GM18511 (cell line): ENCODE measurements around the gene GATAD2A.

Experiments used
- ATAC-seq: cut with Tn5 transposase; IDR thresholded peaks from one replicate; pipeline ENCODE4 v1.9.1; 2021; ENCODE audit warnings: mild to moderate bottlenecking, moderate library complexity; ENCODE audit not compliant: unreplicated experiment

The GATAD2A gene

DNA sequence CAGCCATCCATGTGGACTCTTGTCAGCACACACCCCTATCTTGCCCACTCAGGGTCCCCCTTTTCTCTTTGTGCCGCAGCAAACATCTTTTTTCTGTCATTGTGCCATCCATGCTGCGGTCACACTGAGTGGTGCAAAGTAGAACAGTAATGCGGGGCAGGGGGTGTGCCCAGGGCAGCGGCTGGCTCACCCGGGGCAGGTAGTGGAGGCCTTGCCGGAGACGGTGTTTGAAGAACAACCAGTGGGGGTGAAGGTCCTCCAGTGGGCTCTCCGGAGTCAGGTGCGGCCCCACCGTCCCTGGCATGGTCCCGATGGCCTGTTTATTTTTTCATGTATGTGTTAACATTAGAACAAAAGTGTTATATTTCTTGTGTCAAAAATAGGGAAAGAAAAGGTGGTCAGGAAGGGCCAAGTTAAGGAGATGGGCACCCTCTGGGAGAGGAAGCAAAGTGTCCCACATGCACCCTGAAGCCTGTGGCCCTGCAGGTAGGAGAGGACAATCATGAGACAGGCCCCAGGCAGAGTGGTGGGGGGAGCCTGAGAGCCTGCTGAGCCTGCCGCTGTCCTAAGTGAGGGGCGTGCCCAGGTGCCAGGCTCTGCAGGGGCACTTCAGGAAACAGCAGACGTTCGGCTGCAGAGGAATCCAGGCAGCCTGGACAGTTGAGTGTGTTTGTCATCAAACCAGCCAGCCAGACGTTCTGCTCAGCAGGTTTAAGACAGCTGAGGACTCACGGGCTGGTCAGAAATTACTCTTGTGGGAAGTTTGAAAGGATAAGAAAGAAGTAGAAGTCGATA is 97.5 kb downstream of the GATAD2A start:
- ATAC-seq: no peak

DNA sequence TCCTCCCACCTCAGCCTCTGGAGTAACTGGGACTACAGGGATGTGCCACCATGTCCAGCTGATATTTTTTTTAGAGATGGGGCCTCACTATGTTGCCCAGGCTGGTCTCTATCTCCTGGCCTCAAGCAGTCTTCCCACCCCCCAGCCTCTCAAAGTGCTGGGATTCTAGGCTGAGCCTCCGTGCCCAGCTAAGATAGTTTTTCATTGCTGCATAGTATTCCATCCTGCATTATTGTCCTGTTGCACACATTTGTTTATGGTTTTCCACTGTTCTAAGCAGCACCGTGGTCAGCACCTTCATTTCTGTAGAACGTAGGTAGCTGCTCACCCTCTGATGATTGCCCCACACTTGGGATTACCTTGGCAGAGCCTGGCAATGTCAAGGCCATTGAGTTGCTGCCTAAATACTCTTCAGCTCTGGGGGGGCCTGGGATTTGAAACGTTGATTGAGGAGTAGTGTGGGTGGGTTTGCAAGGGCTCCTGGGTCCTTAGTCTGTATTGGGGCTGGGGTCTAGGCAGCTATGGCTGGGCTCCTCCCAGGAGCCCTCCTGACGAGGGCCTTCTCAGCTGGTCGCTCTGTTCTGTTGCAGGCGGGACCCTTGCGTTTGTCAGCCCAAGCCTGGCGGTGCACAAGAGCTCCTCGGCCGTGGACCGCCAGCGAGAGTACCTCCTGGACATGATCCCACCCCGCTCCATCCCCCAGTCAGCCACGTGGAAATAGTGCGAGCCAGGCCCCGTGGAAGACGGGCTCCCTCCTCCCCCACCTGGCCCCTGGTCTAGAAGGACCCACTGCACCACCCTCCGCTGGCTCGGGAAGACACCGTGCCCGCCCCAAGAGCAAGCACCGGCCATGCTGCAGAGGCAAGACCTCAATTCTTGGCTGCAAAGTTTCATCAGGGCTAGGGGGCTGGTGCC is 99.5 kb downstream of the GATAD2A start:
- ATAC-seq: no peak

DNA sequence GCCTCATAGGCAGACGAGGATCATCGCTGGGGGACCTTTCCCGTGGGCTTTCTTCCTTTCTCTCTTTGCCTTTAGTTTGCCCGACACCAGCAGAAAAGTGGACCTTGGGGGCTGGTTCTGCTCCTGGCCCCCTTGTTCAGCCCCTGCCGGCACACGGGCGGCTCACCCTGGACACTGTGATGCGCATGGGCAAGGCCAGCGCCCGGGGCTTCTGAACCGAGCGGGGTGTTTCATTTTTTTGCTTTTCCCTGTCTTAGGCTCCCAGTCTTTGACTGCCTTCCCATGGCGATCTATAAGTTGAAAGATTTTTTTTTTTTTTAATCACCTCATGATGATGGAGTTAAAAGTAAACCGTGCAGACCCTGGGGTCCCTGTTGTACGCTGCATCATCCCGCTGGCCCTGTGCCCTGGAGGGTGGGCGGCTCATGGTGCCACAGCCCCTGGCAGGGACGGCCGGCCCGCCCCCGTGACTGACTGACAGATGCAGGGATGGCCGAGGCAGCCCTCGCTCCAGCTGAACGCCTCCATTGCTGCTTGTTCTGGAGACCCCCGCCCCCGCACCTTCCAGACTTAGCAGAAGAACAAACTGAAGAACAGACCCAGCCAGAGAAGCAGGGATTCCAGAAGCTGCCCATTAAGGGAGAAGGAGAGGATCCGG is 100.3 kb downstream of the GATAD2A start:
- no peak for ATAC-seq

DNA sequence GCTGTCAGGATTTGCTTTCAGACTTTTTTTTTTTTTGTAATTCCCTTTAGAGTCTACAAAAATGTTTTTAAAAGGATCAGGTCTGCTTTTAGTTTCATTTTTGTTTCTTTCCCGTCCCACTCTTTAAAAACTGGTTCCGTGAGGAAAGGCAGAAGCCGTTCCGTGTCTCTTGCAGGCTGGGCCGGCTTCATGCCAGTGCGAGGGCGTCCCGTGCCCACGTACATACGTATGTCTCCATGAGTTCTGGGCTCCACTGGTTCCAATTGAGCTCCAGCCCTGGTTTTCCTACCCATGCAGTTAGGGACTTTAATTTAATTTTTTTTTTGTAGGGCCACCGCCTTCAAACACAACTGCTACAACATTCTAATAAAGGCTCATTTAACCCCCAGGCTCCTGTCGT is 101.1 kb downstream of the GATAD2A start:
- ATAC-seq: no peak

DNA sequence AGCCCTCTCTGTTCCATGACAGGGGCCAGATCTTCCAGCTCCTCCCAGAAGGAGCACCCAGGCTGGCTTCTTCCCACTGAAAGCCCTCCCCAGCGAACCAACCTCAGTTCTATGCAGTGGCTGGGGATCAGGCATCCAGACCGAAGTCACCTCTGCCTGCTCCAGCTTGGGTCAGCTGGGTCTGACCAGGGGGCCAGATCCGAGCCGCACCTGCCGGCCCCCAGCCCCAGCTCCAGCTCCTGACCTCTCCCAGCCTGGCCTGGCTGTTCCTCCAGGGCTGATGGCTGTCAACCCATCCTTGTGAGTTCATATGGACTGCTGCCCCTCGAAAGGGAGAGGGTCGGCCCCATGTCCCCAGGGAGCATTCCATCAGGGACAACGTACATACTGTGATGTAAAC is 101.9 kb downstream of the GATAD2A start:
- no peak for ATAC-seq

DNA sequence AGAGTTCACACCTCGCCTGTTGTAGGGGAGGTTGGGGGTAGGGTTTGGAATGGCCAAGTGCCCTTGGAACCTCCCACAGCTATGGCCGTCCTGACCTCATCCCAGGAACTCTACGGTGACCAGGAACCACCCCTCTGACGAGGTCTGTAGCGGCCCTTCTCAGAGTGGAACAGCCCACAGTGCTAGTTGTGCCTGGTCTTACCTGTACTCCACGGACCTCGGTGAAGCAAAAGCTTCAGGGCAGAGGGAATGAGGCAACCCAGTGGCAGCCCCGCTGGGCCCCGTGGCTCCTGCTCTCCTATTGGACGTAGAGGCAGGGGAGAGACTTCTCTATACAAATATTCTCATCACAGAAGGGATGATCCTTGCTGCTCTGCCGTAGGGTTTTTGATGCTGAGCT is 102.7 kb downstream of the GATAD2A start:
- ATAC-seq: no peak

DNA sequence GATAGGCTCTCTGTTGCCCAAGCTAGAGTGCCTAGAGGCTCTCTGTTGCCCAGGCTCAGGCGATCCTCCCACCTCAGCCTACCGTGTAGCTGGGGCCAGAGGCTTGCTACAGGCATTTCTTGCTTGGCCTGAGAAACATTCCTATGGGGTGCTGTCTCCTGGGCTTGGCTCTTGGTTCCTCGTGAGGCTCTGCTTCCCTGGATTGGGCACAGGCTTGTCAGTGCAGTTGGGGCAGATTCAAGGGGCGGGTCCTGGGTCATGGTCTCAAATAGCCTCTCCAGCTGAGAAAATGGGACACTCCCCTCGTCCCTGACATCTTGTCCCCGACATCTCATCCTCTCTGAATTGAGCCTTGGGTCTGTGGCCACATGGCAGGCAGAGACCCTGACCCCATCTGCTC is 105.0 kb downstream of the GATAD2A start:
- no peak for ATAC-seq

DNA sequence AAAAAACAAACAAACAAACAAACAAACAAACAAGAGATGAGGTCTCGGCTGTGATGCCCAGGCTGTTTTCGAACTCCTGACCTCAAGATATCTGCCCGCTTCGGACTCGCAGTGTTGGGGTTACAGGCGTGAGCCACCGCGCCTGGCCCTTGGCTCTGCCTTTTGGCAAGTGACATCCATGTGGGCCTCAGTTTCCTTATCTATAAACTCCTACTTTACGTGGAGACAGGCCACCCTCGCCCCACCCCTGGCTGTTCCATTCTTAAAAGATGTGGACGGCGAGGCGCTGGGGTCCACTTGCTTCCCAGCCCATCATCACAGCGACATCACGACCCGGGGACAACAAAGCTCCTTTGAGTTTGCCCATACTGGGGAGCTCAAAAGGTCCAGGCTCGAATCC is 108.2 kb downstream of the GATAD2A start:
- no peak for ATAC-seq

DNA sequence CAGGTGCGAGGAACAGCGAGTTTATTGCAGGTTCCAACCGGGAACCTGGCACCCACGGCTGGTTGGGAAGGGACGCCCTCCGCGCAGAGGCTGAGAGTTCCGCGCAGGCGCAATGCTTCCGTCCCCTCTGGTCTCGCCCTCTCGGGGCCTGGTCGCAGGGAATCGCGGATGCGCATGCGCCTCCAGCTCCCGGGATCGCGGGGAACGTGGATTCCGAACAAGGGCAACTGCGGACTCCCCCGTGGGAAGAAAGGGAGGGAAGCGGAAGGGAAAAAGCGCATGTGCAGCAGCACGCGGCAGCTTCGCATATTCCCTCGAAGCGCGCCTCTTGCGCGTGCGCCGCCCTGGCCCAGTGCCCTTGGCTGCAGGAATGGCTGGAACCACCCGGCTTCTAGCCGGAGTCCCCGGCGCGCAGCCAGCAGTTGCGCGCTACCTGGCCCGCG is 108.8 kb downstream of the GATAD2A start:
- no peak for ATAC-seq

DNA sequence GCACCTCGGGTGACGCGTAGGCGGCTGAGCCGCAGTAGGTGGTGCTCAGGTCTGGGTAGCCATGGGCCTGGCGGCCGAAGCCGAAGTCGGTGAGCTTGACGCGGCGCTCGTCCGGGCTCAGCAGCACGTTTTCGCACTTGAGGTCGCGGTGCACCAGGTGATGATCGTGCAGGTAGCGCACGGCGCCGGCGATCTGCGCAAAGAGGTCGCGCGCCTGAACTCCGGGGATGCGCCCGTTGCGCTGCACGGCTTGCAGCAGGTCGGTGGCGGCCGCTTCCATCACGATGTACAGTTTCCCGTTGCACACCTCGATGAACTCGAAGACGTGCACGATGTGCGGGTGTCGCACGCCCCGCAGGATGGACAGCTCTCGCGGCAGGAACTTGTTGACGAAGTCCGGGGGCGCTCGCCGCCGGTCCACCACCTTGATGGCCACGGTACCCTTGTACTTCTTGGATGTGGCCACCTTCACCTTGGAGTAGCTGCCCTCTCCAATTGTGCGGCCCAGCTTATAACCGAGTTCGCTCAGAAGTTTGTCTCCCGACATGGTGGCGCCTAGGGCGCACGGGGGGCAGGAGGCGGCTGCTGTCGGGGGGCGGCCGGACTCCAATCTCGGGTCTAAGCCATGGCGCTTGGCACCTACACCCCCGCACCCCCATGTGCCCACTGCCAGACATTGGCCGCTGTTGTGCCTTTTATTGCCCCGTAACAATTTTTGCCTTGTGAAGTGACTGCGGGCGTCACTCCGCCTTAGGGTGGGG is 109.6 kb downstream of the GATAD2A start, which contains the start of gene TSSK6:
Gene TSSK6, minus strand, starts transcription at position 668 of the 761 bp plus-strand sequence. Its CDS starts 121 bp downstream, at position 547.
- ATAC-seq: no peak

DNA sequence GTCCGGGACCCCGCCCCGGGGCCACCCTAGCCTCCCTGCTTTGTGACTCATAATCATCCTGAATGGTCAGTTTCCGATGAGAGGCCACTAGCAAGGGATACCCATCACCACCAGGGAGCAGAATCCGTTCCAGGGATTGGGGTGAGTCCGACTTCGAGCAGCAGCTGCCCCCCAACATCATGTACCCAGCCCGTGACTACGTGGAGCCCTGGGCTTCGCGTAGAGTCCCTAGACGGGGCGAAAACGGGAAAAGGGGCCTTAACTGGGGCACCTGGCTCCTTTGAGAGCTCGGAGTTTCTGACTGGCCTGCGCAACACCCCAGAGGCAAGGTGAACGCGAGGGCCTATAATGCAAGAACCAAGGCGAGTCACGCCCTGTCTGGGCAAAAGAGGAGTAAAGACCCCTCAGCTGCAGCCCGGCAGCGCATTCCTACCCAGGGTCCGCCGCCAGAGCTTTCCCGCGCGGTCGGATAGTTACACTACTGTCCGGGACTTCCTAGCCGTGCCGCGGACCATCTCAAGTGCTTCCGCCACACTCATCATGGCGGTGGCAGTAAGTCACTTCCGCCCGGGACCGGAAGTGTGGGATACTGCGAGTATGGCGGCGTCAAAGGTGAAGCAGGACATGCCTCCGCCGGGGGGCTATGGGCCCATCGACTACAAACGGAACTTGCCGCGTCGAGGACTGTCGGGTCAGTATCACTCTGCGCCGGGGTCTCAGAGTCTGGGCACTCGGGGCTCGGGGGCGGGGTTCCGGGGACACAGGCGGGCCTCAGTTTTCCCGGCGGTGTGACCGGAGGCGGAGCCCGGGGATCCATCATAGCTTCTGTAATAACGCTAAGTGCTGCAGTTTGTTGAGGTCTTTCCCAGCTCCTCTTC is 110.4 kb downstream of the GATAD2A start, which contains the start of gene NDUFA13:
Gene NDUFA13, plus strand, starts transcription at position 584 of the 878 bp plus-strand sequence. Its CDS starts 14 bp downstream, at position 598.
- ATAC-seq: peak; percentile 95

DNA sequence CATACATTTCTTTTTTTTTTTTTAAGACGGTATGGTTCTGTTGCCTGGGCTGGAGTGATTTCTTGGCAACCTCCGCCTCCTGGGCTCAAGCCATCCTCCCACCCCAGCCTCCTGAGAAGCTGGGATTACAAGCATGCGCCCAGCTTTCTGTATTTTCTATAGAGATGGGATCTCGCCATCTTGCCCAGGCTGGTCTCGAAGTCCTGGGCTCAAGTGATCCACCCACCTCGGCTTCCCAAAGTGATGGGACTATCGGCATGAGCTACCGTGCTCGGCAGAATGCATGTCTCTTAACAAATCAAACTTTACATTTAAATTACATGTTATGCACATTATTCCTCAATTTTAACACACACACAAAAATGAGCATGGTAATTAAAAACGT is 111.8 kb downstream of the GATAD2A start:
- no peak for ATAC-seq

DNA sequence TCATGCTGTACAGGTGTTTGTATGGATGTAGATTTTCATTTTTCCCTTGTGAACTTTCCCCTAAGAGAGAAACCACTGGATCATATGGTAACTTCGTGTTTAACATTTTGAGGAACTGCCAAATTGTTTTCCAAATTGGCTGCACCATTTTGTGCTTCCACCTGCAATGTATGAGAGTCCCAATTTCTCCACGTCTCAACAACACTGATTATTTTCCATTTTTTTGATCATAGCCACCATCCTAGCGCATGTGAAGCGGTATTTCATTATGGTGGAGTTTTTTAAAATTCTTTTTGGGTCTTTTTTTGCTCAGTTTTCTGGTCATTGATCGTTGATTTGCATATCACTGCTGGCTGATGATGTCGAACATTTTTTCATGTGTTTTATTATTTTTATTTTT is 115.5 kb downstream of the GATAD2A start:
- ATAC-seq: no peak

DNA sequence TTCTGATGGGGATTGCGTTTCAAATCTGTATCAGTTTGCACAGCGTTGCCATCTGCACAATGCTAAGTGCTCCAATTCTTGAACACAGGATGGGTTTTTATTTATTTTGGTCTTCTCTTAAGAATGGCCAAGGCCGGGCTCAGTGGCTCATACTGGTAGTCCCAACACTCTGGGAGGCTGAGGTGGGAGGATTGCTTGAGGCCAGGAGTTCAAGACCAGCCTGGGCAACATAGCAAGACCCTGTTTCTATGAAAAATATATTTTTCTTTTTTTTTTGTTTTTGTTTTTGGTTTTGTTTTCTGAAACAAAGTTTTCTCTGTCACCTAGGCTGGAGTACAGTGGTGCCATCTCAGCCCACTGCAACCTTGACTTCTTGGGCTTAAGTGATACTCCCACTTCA is 117.7 kb downstream of the GATAD2A start:
- ATAC-seq: no peak

DNA sequence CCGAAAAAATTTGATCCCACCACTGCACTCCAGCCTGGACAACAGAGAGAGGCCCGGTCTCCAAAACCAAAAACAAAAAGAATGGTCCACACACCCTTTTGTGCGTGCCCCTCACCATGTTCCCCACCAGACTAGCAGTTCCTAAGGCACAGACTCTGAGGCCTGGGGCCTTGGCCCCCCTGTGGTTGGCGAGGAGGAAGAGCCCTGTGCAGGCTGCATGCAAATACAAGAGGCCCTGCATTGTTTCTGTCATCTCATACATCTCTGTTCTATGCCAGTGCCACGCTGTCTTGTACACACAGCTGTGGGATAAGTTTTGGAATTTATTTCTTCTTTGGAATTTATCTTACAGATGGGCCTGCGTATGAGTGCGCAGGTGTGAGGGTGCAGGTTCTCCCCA is 118.6 kb downstream of the GATAD2A start:
- ATAC-seq: no peak

DNA sequence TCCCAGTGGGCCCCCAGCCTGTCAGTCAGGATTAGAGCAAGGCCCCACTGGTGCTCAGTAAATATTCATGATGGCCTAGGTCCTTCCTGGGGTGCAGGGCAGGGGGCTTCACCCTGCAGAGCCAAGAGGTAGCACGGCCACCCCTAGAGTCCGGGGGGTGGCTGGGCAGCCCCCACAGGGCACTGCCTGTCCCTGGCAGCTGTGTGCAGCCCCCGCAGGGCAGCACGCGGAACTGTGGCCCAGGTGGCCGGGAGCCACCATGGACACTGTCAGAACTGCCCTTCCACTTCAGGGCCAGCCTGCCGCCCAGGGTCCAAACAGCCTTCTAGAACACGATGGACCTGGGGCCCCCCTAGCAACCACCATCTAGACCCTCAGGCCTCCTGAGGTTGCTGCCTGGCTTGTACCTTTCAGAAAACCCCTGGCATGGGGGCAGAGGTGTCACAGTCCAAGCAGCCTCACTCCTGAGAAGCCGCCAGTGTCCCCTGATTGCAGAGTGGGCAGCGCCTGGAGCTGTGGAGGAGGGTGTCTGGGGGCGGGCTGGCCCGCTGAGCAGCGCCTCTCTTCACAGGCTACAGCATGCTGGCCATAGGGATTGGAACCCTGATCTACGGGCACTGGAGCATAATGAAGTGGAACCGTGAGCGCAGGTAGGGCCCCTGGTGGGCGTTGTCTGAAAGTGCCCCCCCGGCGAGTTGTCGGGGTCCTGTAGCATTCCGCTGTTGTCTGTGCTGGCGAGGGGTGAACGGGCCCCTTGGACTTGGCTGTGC is 120.3 kb downstream of the GATAD2A start:
- no peak for ATAC-seq

DNA sequence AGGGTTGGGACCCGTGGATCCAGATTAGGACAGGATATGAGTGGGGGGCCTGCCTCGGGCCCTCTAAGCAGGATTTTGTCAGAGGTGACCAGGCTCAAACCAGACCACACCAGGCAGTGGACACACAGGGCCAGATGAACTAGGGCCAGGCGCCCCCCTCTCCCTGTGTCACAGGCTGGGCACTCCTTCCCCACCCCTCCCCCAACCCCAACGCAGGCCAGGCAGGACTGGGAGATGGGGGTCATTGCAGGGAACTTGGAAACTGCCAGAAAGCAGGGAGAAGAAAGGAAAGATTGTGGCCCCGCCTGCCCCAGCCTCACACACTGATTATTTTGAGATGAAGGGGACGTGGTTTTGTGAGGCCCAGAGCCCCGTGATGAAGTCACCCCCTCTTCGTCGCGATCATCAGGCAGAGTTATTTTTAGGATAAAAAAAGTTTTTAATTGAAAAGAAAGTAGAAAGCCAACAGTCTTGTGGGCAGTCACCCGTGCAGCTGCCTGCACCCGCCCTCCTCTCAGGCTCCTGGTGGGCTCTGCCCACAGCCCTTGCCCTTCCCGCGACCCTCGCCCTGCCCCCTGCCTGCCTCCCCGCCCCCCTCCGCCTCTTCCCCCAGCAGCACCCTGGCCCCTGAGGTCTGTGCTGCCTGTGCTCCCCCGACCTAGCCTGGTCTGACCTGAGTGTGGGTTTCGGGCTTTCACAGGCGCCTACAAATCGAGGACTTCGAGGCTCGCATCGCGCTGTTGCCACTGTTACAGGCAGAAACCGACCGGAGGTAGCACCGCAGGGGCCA is 121.3 kb downstream of the GATAD2A start:
- ATAC-seq: no peak

DNA sequence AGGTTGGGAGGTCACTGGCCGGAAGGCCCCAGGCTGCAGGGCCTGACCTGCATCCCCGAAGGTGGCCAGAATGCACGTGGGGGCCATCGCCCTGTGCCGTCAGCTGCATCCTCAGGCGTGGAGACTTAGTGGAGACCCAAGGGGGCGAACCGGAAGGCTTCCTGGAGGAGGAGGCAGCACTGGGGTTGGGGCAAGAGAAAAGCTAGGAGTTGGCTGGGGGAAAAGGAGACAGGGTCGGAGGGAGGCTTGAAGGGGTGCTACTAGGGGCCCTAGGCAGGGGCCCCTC is 121.8 kb downstream of the GATAD2A start:
- ATAC-seq: no peak
